SU-DHL-6 (cell line): Measurements from ENCODE around the gene ARHGAP40.

ENCODE experiments used
- H2AFZ ChIP-seq: fragments of 200-600 bp; sonication (generic); 2 replicates; pipeline ENCODE4 v1.6.1; 2014; ENCODE audit warnings: low read depth, mild to moderate bottlenecking, moderate library complexity, mixed read lengths, antibody characterized with exemption, low read length; ENCODE audit not compliant: severe bottlenecking
- H3F3A ChIP-seq: fragments of 200-600 bp; shearing (Covaris generic); 2 replicates; pipeline ENCODE4 v1.6.0; 2016; ENCODE audit warnings: antibody characterized with exemption, mild to moderate bottlenecking; ENCODE audit not compliant: insufficient read depth
- H3K27ac ChIP-seq: fragments of 200-600 bp; sonication (generic); 2 replicates; pipeline ENCODE4 v1.5.1; 2016; ENCODE audit warnings: low read depth, mild to moderate bottlenecking, low read length, moderate library complexity, mixed read lengths
- H3K27me3 ChIP-seq: fragments of 200-600 bp; sonication (generic), shearing (Covaris generic); 2 replicates; pipeline ENCODE4 v1.6.0; 2014; ENCODE audit warnings: mild to moderate bottlenecking, low read length
- H3K36me3 ChIP-seq: fragments of 200-600 bp; sonication (generic); 2 replicates; pipeline ENCODE4 v1.6.1; 2014; ENCODE audit warnings: mild to moderate bottlenecking, low read length, mixed read lengths
- H3K4me2 ChIP-seq: fragments of 300-600, 200-600 bp; shearing (Covaris generic), sonication (generic); 2 replicates; pipeline ENCODE4 v1.6.0; 2014; ENCODE audit warnings: low read length, low read depth, mild to moderate bottlenecking; ENCODE audit not compliant: poor library complexity, severe bottlenecking
- H3K4me3 ChIP-seq: fragments of 200-600 bp; sonication (generic); 2 replicates; pipeline ENCODE4 v1.5.1; 2014; ENCODE audit warnings: antibody characterized with exemption, low read length, mild to moderate bottlenecking, mixed read lengths; ENCODE audit not compliant: insufficient read depth, poor library complexity, severe bottlenecking
- H3K79me2 ChIP-seq: fragments of 200-600 bp; sonication (generic); 2 replicates; pipeline ENCODE4 v1.6.1; 2014; ENCODE audit warnings: mild to moderate bottlenecking, low read length, moderate library complexity; ENCODE audit not compliant: insufficient read depth
- H3K9ac ChIP-seq: fragments of 200-600 bp; sonication (generic); 2 replicates; pipeline ENCODE4 v1.7.0; 2014; ENCODE audit warnings: mild to moderate bottlenecking, low read length
- H3K9me2 ChIP-seq: fragments of 200-600 bp; sonication (generic); replicated peaks from 2 replicates; pipeline ENCODE4 v1.6.1; 2014; ENCODE audit warnings: low read length; ENCODE audit not compliant: insufficient read depth
- H3K9me3 ChIP-seq: fragments of 200-600 bp; sonication (generic); 2 replicates; pipeline ENCODE4 v1.6.1; 2014; ENCODE audit warnings: low read length, mixed read lengths; ENCODE audit not compliant: insufficient read depth
- H4K20me1 ChIP-seq: fragments of 200-600 bp; sonication (generic); 2 replicates; pipeline ENCODE4 v1.6.1; 2014; ENCODE audit warnings: low read depth, mild to moderate bottlenecking, antibody characterized with exemption, low read length, moderate library complexity, mixed read lengths
- EZH2phosphoT487 ChIP-seq: fragments of 200-600 bp; sonication (generic), shearing (Covaris generic); conservative IDR thresholded peaks from 2 replicates; pipeline ENCODE4 v1.6.1; 2018; ENCODE audit warnings: mild to moderate bottlenecking, antibody characterized with exemption, low read length, moderate library complexity, mixed read lengths
- TF ChIP-seq, protein P1 (sequence below): fragments of 200-600 bp; sonication (generic); IDR thresholded peaks from one replicate; pipeline ENCODE4 v1.5.1; 2017; ENCODE audit warnings: antibody characterized with exemption, mild to moderate bottlenecking, low read length, moderate library complexity; ENCODE audit not compliant: insufficient read depth, poor library complexity, severe bottlenecking

The ARHGAP40 gene

DNA sequence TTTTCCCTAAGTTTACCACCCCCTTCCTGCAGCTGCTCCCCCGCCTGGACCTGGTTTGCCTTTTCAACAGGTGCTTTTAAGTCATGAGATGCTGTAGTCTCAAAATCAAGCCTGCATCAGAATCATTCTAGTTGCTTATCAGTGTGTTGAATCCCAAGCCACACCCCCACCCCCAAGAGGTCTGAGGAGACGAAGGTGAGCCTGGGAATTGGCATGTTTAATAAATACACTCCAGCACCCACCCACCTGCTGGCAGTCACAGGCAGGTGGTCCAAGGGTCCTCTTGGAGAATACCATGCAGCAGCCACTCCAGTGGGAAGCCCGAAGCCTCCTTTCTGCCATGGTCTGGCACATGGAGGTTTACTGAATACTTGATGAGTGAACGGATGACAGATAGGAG, 21.7 kb upstream of the ARHGAP40 start:
- Histone ChIP-seq H3K27ac (no peak overlapping the region), H3K9me3 (no peaks in the 10 kb centered on the region), H3K4me2 (no peak overlapping the region), H3K27me3 (no peaks in the 10 kb centered on the region), H2AFZ (no peak overlapping the region), H4K20me1 (no peaks in the 10 kb centered on the region), H3K4me3 (no peak overlapping the region), H3K9me2 (no peaks in the 10 kb centered on the region), H3K36me3 (no peaks in the 10 kb centered on the region; the same call in 1 of the 2 replicates), H3F3A (no peaks in the 10 kb centered on the region), H3K79me2 (no peaks in the 10 kb centered on the region), H3K9ac (no peak overlapping the region)
- TF ChIP-seq, protein P1, sequence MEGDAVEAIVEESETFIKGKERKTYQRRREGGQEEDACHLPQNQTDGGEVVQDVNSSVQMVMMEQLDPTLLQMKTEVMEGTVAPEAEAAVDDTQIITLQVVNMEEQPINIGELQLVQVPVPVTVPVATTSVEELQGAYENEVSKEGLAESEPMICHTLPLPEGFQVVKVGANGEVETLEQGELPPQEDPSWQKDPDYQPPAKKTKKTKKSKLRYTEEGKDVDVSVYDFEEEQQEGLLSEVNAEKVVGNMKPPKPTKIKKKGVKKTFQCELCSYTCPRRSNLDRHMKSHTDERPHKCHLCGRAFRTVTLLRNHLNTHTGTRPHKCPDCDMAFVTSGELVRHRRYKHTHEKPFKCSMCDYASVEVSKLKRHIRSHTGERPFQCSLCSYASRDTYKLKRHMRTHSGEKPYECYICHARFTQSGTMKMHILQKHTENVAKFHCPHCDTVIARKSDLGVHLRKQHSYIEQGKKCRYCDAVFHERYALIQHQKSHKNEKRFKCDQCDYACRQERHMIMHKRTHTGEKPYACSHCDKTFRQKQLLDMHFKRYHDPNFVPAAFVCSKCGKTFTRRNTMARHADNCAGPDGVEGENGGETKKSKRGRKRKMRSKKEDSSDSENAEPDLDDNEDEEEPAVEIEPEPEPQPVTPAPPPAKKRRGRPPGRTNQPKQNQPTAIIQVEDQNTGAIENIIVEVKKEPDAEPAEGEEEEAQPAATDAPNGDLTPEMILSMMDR = no peak
- no peak for TF ChIP-seq EZH2phosphoT487

DNA sequence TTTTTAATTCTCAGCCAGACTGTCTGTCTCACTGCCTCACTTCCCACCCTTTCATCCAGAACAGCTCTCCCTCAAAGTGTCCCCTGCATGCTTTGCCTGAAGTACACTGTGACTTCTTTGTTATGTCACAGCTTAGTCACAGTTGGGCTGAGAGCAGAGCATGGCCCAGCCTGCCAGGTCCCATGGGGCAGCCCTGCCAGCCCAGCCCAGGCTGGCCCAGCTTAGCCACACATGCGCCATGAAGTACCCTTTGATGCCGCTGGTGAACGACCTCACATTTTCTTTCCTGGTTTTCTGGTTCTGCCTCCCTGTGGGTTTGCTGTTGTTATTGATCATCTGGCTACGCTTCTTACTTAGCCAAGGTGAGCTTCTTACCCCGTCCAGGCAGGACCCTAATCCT, 20.6 kb upstream of the ARHGAP40 start, which contains the start of gene ADIG:
TSS of gene ADIG (plus strand) at position 185 of the 400 bp plus-strand sequence. CDS start at position 239, 54 bp downstream.
- Histone ChIP-seq H3K9me3 (no peaks in the 10 kb centered on the region), H3K27me3 (no peaks in the 10 kb centered on the region), H3K4me3 (no peak within 1 kb of the TSS), H3K9ac (no peak within 1 kb of the TSS), H4K20me1 (no peaks in the 10 kb centered on the region), H3K27ac (no peak within 1 kb of the TSS), H3K79me2 (no peaks in the 10 kb centered on the region), H3K36me3 (no peaks in the 10 kb centered on the region), H3K4me2 (no peak within 1 kb of the TSS), H3K9me2 (no peaks in the 10 kb centered on the region), H3F3A (no peaks in the 10 kb centered on the region), H2AFZ (no peak within 1 kb of the TSS)
- TF ChIP-seq, protein P1 = no peak
- no peak for TF ChIP-seq EZH2phosphoT487

GRCh38 chr20:38581830-38582358, 19.7 kb upstream of the ARHGAP40 start:
- H4K20me1 ChIP-seq = no peaks in the 10 kb centered on the region
- no peak overlapping the region for H3K4me2 ChIP-seq
- no peaks in the 10 kb centered on the region for H3K9me3 ChIP-seq

More at GRCh38 chr20:38581830-38582358, 19.7 kb upstream of the ARHGAP40 start:
- Histone ChIP-seq H2AFZ (no peak overlapping the region), H3K79me2 (no peaks in the 10 kb centered on the region), H3F3A (no peaks in the 10 kb centered on the region), H3K9ac (no peak overlapping the region), H3K27ac (no peak overlapping the region), H3K36me3 (no peaks in the 10 kb centered on the region), H3K9me2 (no peaks in the 10 kb centered on the region), H3K27me3 (no peaks in the 10 kb centered on the region), H3K4me3 (no peak overlapping the region)
- TF ChIP-seq, protein P1 = no peak
